Heart left ventricle (tissue), 16 donors: ENCODE measurements around the gene GATA3. TPM values are rescaled to one million over a fixed set of nuclear protein-coding genes. Genes with fewer than 3 reads are reported as not detected.

Experiments
- ATAC-seq, 4 donors: fragments of 200-7000 bp; cut with Tn5 transposase; one replicate each; pipeline ENCODE4 v1.9.1; 2020 to 2022; ENCODE audit warnings: moderate library complexity in 4 of 4, mild to moderate bottlenecking in 3 of 4, moderate number of reproducible peaks in 1 of 4
- DNase-seq, 5 donors: peaks; one replicate each; pipeline ENCODE4 v3.0.0-alpha.2; 2020
- H3K27ac ChIP-seq, 12 donors: fragments of 200-600 bp; sonication (generic) in 4 of 12; one replicate each; pipeline versions ENCODE4 v1.5.0 to v1.8.0; 2016 to 2022; ENCODE audit warnings: mild to moderate bottlenecking in 2 of 12
- H3K27me3 ChIP-seq, 9 donors: fragments of 200-600 bp; sonication (generic) in 2 of 9; one replicate each; pipeline versions ENCODE4 v1.5.1 to v1.8.0; 2016 to 2022; ENCODE audit warnings: mild to moderate bottlenecking in 3 of 9
- H3K36me3 ChIP-seq, 9 donors: fragments of 200-600 bp; sonication (generic) in 2 of 9; one replicate each; pipeline versions ENCODE4 v1.5.0 to v1.8.0; 2018 to 2022; ENCODE audit warnings: mild to moderate bottlenecking in 2 of 9
- H3K4me1 ChIP-seq, 12 donors: fragments of 200-600 bp; sonication (generic) in 4 of 12; one replicate each; pipeline versions ENCODE4 v1.5.0 to v1.8.0; 2016 to 2022; ENCODE audit warnings: mild to moderate bottlenecking in 3 of 12
- H3K4me3 ChIP-seq, 12 donors: fragments of 200-600 bp; sonication (generic) in 4 of 12; one replicate each; pipeline versions ENCODE4 v1.5.0 to v1.8.0; 2017 to 2022; ENCODE audit warnings: mild to moderate bottlenecking in 9 of 12, moderate library complexity in 4 of 12
- H3K9me3 ChIP-seq, 12 donors: fragments of 200-600 bp; sonication (generic) in 4 of 12; one replicate each; pipeline versions ENCODE4 v1.5.0 to v1.8.0; 2016 to 2022; ENCODE audit warnings: mild to moderate bottlenecking in 1 of 12
- POLR2A ChIP-seq, 2 donors: fragments of 450-650 bp; IDR thresholded peaks; one replicate each; pipeline ENCODE4 v1.6.1; 2017; ENCODE audit warnings: antibody characterized with exemption in 2 of 2, mild to moderate bottlenecking in 2 of 2, moderate library complexity in 2 of 2
- WGBS, 4 donors: extraction: QIAGEN DNeasy Blood & Tissue Kit in 2 of 4; methylation state at CpG; one replicate each; pipeline versions ENCODE4 v1.1.5 to v1.1.7; 2013 to 2018; 5-methylcytosine and 5-hydroxymethylcytosine counted together
- intact Hi-C, 10 donors: fragments of 100-400 bp; cut with DNase I; formaldehyde crosslinking; loops; one replicate each; pipeline versions ENCODE4 v1.11.1 to v1.14.2; 2022
- polyA plus RNA-seq, 2 donors: library from polyadenylated mRNA; stranded (reverse); fragments of 200-250 nt; gene quantifications; one replicate each; pipeline ENCODE4 v1.2.3, GENCODE V29; 2013
- total RNA-seq, 9 donors: library from RNA; depleted of rRNA in 2 of 9; stranded (reverse); fragments of >200 nt in 2 of 9; fragmentation: NEBNext Ultra II Directional in 3 of 9; extraction: Animal tissue kit (Norgen Biotek cat#: 25700) in 3 of 9; gene quantifications; one replicate each; pipeline versions ENCODE4 v1.1.0 to v1.2.4, GENCODE V29; 2016 to 2023
- TF ChIP-seq, protein P1 (sequence below), 12 donors: fragments of 200-600 bp; sonication (generic) in 4 of 12; IDR thresholded peaks; one replicate each; pipeline versions ENCODE4 v1.5.0 to v1.8.0; 2018 to 2022; ENCODE audit warnings: antibody characterized with exemption in 12 of 12, mild to moderate bottlenecking in 5 of 12
- donor health status: ischemic (EF 13 %, LVEDD 7.1; RV severe dilation, severe dysfunction).
- donor health status: healthy with polysubstance abuse.
- donor health status: DM: no; HTN: yes; CAD: no.
- donor health status: DM: no; HTN: no; CAD: no.
- donor health status: ischemic (EF 25% LVEDD 6.9; RV normal size, moderate dysfunction).
- donor health status: ischemic (EF 25% LVEDD 5.7; RV mildly dilated, moderate dysfunction).
- donor health status: healthy.
- donor health status: DM: yes; HTN: yes; CAD: no.
- donor health status: ischemic (EF 35%, LVEDD 5.7; RV mildly dilated, moderate dysfunction).
- donor health status: nonischemic (EF 11% LVEDD 7.7; RV severe dilation, severe dysfunction).
- donor health status: DM: yes; HTN: yes; CAD: no.
- donor health status: PGD.
- donor health status: ischemic (EF 29% LVEDD 5.4; RV normal size, mild dysfunction).
- donor health status: nonischemic (EF 23%, LVEDD 6.1; RV moderate dilation, normal function).

Gene GATA3
- total and polyA plus RNA-seq, 11 donors = 0.71 to 3.4 (median 1.4) TPM

DNA sequence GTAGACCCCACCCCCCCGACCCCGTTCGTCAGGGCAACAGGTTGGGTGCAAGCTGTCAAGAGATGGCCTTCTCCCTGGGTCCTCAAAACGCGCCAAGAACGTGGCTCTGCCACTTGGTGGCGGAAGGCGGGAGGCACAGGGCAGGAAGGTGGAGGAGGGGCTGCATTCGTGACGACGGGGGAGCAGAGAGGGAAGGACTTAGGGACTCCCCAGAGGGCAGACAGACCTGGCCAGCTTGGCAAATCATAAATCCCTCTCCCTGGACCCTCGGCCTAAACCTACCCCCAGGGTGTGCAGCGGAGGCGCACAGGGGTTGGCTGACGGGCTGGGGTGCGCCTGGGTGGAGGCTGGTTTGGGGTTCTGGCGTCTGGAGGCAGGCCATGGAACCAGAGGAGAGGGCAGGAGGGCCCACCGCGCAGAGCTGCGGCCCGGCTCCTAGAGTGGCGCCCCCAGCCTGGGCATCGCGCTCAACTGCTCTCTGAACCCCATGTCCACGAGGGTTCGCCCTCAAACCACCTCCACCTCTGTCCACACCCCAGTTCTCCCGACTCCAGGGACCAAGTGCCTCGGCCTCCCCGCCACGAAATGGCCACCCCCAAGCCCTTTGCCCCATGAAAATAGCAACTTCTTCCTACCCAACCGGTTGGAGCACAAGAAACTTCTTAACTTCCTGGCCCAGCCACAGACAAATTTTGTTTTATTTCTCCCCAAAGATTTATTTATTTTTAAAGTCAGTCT, 10.8 kb upstream of the GATA3 start:
- no peak for ATAC-seq
- intact Hi-C loops = no loop called here
- Histone ChIP-seq H3K9me3 (no peaks in the 10 kb centered on the region), H3K27ac (no peak overlapping the region), H3K4me3 (no peak overlapping the region), H3K4me1 (peaks cover 0 to 38% (median 15%) of the 10 kb centered on the region in 12 donors), H3K36me3 (no peaks in the 10 kb centered on the region), H3K27me3 (peaks cover 86 to 100% (median 99%) of the 10 kb centered on the region in 9 donors)
- WGBS, 4 donors = 5 to 11% (median 10%) methylated on average over 20 to 31 of the region's 31 CpGs
- TF ChIP-seq, protein P1, sequence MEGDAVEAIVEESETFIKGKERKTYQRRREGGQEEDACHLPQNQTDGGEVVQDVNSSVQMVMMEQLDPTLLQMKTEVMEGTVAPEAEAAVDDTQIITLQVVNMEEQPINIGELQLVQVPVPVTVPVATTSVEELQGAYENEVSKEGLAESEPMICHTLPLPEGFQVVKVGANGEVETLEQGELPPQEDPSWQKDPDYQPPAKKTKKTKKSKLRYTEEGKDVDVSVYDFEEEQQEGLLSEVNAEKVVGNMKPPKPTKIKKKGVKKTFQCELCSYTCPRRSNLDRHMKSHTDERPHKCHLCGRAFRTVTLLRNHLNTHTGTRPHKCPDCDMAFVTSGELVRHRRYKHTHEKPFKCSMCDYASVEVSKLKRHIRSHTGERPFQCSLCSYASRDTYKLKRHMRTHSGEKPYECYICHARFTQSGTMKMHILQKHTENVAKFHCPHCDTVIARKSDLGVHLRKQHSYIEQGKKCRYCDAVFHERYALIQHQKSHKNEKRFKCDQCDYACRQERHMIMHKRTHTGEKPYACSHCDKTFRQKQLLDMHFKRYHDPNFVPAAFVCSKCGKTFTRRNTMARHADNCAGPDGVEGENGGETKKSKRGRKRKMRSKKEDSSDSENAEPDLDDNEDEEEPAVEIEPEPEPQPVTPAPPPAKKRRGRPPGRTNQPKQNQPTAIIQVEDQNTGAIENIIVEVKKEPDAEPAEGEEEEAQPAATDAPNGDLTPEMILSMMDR (IDR thresholded peaks at IDR 0.05) = peak in 1 of 12 donors; percentile 4
- TF ChIP-seq POLR2A (IDR thresholded peaks at IDR 0.05) = no peak
- DNase-seq = no peak

DNA sequence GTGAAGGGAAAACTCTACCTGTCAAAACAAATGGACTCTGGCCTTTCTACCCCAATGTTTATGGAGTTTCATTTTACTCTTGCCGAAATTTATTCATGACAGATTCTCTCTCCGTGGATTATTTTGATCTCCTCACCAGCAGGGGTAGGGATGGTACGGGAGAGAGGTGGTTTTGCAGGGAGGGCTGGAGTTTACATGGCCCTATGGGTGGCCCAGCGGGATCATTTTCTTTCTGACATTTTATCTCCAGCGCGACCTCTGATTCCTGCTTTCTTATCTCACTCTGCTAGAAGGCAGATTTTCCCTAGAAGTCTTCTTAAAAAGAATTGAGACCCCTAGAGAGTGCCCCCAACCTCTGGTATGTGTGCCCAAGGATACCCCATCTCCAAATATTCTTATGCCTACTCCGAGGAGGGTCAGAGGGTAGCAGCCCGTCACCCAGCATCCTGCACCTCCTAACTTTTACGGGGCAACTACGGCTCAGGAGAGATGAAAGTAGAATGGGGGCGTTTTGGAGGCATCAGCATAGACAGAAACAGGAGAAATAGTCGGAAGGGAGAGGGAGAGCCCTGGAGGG, 10.1 kb upstream of the GATA3 start:
- Histone ChIP-seq H3K27ac (no peak overlapping the region), H3K27me3 (peaks cover 84 to 100% (median 99%) of the 10 kb centered on the region in 9 donors), H3K4me3 (peak overlapping the region in 1 of 12 donors; percentile 25), H3K4me1 (peaks cover 2 to 42% (median 17%) of the 10 kb centered on the region in 12 donors), H3K36me3 (no peaks in the 10 kb centered on the region), H3K9me3 (no peaks in the 10 kb centered on the region)
- no peak for ATAC-seq
- WGBS, 4 donors = 5 to 16% (median 14%) methylated on average over 12 of the region's 12 CpGs
- intact Hi-C loops = no loop called here
- no peak for DNase-seq
- TF ChIP-seq POLR2A (IDR thresholded peaks at IDR 0.05) = no peak
- TF ChIP-seq, protein P1 (IDR thresholded peaks at IDR 0.05) = no peak

DNA sequence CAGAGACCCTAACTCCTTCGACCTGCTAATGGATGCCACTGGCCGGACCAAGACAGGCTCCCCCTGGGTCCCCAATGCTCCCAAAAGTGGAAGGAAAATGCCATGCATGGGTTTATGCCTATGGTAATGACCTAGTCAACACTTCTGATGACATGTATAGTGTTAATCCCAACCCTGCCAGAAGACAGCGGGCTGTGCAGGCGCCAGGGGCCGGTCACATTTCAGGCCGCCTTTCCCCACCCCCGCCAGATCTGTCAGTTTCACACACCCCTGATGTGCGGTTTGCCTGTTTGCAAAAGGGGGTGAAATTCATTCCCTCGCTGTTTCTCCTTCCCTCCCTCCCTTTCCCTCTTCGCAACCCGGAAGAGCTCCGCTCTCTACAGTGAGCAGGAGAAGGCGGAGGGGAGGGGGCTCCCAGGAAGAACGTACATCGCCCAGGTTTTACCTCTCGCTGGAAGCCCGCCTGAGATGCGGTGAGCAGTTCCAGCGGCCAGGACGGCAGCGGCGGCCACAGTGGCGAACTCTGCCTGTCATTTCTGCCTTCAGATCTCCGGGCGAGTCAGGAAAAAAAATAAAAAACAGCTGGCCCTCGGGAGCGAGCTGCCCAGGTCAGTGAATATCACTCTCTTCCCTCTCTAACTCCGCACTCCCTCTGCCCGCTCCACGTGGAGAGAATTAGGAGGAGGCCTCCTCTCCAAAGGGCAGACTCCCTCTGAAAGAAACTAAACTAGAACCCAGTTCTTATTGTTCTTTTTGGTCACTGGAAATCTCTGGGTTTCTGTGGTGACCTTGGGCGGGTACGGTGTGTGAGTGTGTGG, 9.4 kb upstream of the GATA3 start:
- Histone ChIP-seq H3K27me3 (peaks cover 86 to 100% (median 99%) of the 10 kb centered on the region in 9 donors), H3K4me3 (peak overlapping the region in 10 of 12 donors; percentile 7 to 44 (median 26)), H3K27ac (no peak overlapping the region), H3K4me1 (peaks cover 4 to 49% (median 24%) of the 10 kb centered on the region in 12 donors), H3K9me3 (no peaks in the 10 kb centered on the region), H3K36me3 (no peaks in the 10 kb centered on the region)
- no peak for ATAC-seq
- no peak for DNase-seq
- 1 to 3% (median 3%) methylated on average over 32 of the region's 32 CpGs for WGBS, 4 donors
- intact Hi-C loops = no loop called here
- TF ChIP-seq POLR2A (IDR thresholded peaks at IDR 0.05) = no peak
- TF ChIP-seq, protein P1 (IDR thresholded peaks at IDR 0.05) = no peak
